Calu3 (cell line): Measurements from ENCODE around the gene PIEZO1. TPM values are rescaled to one million over a fixed set of nuclear protein-coding genes. Genes with fewer than 3 reads are reported as not detected.

Experiments
- BruUV-seq: library from RNA; stranded (reverse); fragments of 400-500 nt; replicated peaks from 2 replicates; lab custom pipeline; 2021; lab: Mats Ljungman, UMichigan
- CTCF ChIA-PET: fragments of 300-600 bp; sonication (Branson Sonifier 250); formaldehyde crosslinking; loops from one replicate; lab custom pipeline; 2022; ENCODE audit warnings: antibody characterized with exemption; lab: Charles Lee
- DNase-seq: peaks from one replicate; pipeline ENCODE4 v3.0.0; 2022
- H3K27ac Mint-ChIP-seq: one replicate; pipeline ENCODE4 v1.8.0; 2022; ENCODE audit warnings: mixed read lengths; ENCODE audit not compliant: unreplicated experiment
- H3K27me3 Mint-ChIP-seq: one replicate; pipeline ENCODE4 v1.8.0; 2022; ENCODE audit warnings: mixed read lengths; ENCODE audit not compliant: unreplicated experiment
- H3K36me3 Mint-ChIP-seq: one replicate; pipeline ENCODE4 v1.8.0; 2022; ENCODE audit warnings: mild to moderate bottlenecking, moderate library complexity, mixed read lengths; ENCODE audit not compliant: insufficient read depth, unreplicated experiment
- H3K4me1 Mint-ChIP-seq: one replicate; pipeline ENCODE4 v1.8.0; 2022; ENCODE audit warnings: mild to moderate bottlenecking, low read depth, mixed read lengths; ENCODE audit not compliant: unreplicated experiment
- H3K4me3 Mint-ChIP-seq: one replicate; pipeline ENCODE4 v1.8.0; 2022; ENCODE audit warnings: mild to moderate bottlenecking, low read depth, moderate library complexity, mixed read lengths; ENCODE audit not compliant: unreplicated experiment
- H3K9me3 Mint-ChIP-seq: one replicate; pipeline ENCODE4 v1.8.0; 2022; ENCODE audit warnings: low read depth, mixed read lengths; ENCODE audit not compliant: unreplicated experiment
- CTCF ChIP-seq: fragments of 200-600 bp; IDR thresholded peaks from one replicate; pipeline ENCODE4 v1.8.0; 2022; ENCODE audit warnings: antibody characterized with exemption; ENCODE audit not compliant: unreplicated experiment
- intact Hi-C: fragments of 100-400 bp; cut with micrococcal nuclease; formaldehyde crosslinking; loops from one replicate; pipeline ENCODE4 v1.10.0; 2022; ENCODE audit not compliant: unreplicated experiment
- total RNA-seq: library from RNA; stranded (reverse); gene quantifications from 2 replicates; pipeline ENCODE4 v1.2.3, GENCODE V29; 2022

PIEZO1 gene
- total RNA-seq, 1 experiment from 2014 or later = 199 TPM

DNA sequence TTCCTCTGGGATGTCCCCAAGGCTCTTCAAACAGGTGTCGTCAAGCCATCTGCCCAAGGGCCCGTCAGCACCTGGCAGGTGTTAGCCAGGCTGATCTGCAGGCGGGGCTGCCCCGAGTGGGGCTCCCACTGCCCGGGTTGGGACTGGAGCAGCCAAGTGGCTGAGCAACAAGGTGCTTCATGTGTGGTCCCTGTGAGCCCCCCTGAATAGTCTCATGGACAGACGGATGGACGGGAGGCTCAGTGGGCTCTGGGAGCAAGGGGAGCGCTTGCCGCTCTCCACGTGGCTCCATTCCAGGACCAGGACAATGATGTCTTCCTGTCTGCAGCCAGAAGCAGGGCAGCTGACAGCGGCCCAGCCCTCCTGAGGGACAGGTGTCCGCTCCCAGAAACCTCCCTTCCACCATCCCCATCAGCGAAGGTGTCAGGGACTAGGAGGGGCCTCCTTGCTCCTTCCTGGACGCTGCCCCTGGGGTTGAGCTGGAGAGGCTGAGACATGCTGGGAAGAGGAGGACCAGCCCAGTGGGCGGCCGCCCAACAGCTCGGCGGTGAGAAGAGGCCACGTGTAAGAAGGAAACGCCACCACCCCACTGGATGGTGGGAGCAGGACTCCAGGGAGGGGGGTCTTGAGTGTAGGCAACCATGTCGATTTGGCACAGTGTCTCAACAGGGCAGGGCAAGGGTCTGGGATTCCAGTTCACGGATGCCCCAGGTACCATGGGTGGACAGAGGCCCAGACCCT lies 108.3 kb downstream of the PIEZO1 start:
- TF ChIP-seq CTCF = no peak
- H3K4me1 Mint-ChIP-seq = peaks cover 7% of the 10 kb centered on the region
- peaks cover 11% of the 10 kb centered on the region for H3K27me3 Mint-ChIP-seq
- DNase-seq = no peak
- no TSS peak for BruUV-seq
- CTCF ChIA-PET = no interaction called here
- H3K4me3 Mint-ChIP-seq = no peak overlapping the region
- no peak overlapping the region for H3K27ac Mint-ChIP-seq
- intact Hi-C loops = no loop called here
- peaks cover 35% of the 10 kb centered on the region for H3K36me3 Mint-ChIP-seq
- no peaks in the 10 kb centered on the region for H3K9me3 Mint-ChIP-seq

GRCh38 chr16:88673716-88674379 lies 111.2 kb downstream of the PIEZO1 start:
- TF ChIP-seq CTCF = no peak
- Mint-ChIP-seq H3K36me3 (peaks cover 34% of the 10 kb centered on the region), H3K4me3 (no peak overlapping the region), H3K27me3 (no peaks in the 10 kb centered on the region), H3K4me1 (no peaks in the 10 kb centered on the region), H3K27ac (no peak overlapping the region), H3K9me3 (no peaks in the 10 kb centered on the region)
- CTCF ChIA-PET = no interaction called here
- BruUV-seq = no TSS peak
- intact Hi-C loops = no loop called here
- no peak for DNase-seq

- Mint-ChIP-seq H3K27ac (no peak overlapping the region), H3K9me3 (no peaks in the 10 kb centered on the region), H3K36me3 (peaks cover 33% of the 10 kb centered on the region), H3K27me3 (no peaks in the 10 kb centered on the region), H3K4me3 (no peak overlapping the region), H3K4me1 (no peaks in the 10 kb centered on the region)
- no peak for DNase-seq
- intact Hi-C loops = no loop called here
- BruUV-seq = no TSS peak
- TF ChIP-seq CTCF = no peak
- CTCF ChIA-PET = interaction anchor here (0.7 to 0.8 kb wide), 2 partner anchors 10 to 257 kb away, joined by 4 to 6 read pairs; partner anchors contain the start of gene MVD
These were observed 112.2 kb downstream of the PIEZO1 start for GRCh38 chr16:88672776-88673175.

DNA sequence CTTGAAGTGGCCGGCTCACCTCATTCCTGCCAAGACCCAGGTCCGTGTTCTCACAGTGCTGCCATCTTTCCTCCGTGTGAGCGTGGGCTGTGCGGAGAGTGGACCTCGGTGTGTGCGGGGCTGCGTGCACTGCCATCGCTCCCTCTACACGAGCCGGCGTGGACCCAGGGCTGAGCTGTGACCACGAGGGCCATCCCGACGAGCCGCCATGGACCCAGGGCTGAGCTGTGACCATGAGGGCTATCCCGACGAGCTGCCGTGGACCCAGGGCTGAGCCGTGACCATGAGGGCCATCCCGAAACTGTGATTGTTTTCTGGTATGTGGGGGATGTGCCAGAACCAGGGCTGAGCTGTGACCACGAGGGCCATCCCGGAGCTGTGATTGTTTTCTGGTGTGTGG lies 113.2 kb downstream of the PIEZO1 start:
- Mint-ChIP-seq H3K4me1 (no peaks in the 10 kb centered on the region), H3K27ac (no peak overlapping the region), H3K27me3 (no peaks in the 10 kb centered on the region), H3K36me3 (peaks cover 38% of the 10 kb centered on the region), H3K4me3 (no peak overlapping the region), H3K9me3 (no peaks in the 10 kb centered on the region)
- no peak for DNase-seq
- TF ChIP-seq CTCF = no peak
- BruUV-seq = no TSS peak
- intact Hi-C loops = no loop called here
- CTCF ChIA-PET = interaction anchor here (0.6 to 0.8 kb wide), 2 partner anchors 12 to 14 kb away, joined by 3 to 4 read pairs; no protein-coding TSS in a partner anchor
